ENCODE data around the gene CD151. TPM values are rescaled to one million over a fixed set of nuclear protein-coding genes. Genes with fewer than 3 reads are reported as not detected.
A peak's percentile ranks its signal among the peaks of the same experiment; 100 is the strongest.

The CD151 gene
- total RNA-seq, 1 donor from 2014 or later, result 108 TPM

GRCh38 chr11:858053-858761 is 25.5 kb downstream of the CD151 start:
- H3K27ac Mint-ChIP-seq (ENCODE audit: unreplicated experiment), result peak overlapping the region; percentile 12

GRCh38 chr11:858762-859339 is 26.1 kb downstream of the CD151 start:
- Mint-ChIP-seq H3K9me3 (no peaks in the 10 kb centered on the region), H3K4me3 (no peak overlapping the region), H3K27me3 (ENCODE audit: low read depth) (peaks cover 5% of the 10 kb centered on the region), H3K36me3 (ENCODE audit: low read depth) (no peaks in the 10 kb centered on the region), H3K27ac (ENCODE audit: unreplicated experiment) (no peak overlapping the region), H3K4me1 (peaks cover 5% of the 10 kb centered on the region)
- TF ChIP-seq, protein P1, sequence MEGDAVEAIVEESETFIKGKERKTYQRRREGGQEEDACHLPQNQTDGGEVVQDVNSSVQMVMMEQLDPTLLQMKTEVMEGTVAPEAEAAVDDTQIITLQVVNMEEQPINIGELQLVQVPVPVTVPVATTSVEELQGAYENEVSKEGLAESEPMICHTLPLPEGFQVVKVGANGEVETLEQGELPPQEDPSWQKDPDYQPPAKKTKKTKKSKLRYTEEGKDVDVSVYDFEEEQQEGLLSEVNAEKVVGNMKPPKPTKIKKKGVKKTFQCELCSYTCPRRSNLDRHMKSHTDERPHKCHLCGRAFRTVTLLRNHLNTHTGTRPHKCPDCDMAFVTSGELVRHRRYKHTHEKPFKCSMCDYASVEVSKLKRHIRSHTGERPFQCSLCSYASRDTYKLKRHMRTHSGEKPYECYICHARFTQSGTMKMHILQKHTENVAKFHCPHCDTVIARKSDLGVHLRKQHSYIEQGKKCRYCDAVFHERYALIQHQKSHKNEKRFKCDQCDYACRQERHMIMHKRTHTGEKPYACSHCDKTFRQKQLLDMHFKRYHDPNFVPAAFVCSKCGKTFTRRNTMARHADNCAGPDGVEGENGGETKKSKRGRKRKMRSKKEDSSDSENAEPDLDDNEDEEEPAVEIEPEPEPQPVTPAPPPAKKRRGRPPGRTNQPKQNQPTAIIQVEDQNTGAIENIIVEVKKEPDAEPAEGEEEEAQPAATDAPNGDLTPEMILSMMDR (conservative IDR thresholded peaks at IDR 0.05), result no peak
- DNase-seq (ENCODE audit: low read depth, low spot score), result no peak

More at GRCh38 chr11:858053-858761, 25.5 kb downstream of the CD151 start:
- peaks cover 5% of the 10 kb centered on the region for H3K27me3 Mint-ChIP-seq (ENCODE audit: low read depth)
- no peak for DNase-seq (ENCODE audit: low read depth, low spot score)
- TF ChIP-seq, protein P1 (conservative IDR thresholded peaks at IDR 0.05), result no peak
- H3K4me1 Mint-ChIP-seq, result peaks cover 5% of the 10 kb centered on the region
- no peaks in the 10 kb centered on the region for H3K36me3 Mint-ChIP-seq (ENCODE audit: low read depth)
- H3K9me3 Mint-ChIP-seq, result no peaks in the 10 kb centered on the region
- peak overlapping the region; percentile 34 for H3K4me3 Mint-ChIP-seq

- peak overlapping the region; percentile 34 for H3K4me3 Mint-ChIP-seq
- DNase-seq (ENCODE audit: low read depth, low spot score), result no peak
Measured at GRCh38 chr11:859394-860131, 26.8 kb downstream of the CD151 start.

GRCh38 chr11:860234-861104 is 27.7 kb downstream of the CD151 start:
- TF ChIP-seq, protein P1 (conservative IDR thresholded peaks at IDR 0.05), result no peak
- DNase-seq (ENCODE audit: low read depth, low spot score), result no peak
- no peak overlapping the region for H3K27ac Mint-ChIP-seq (ENCODE audit: unreplicated experiment)

More at GRCh38 chr11:859394-860131, 26.8 kb downstream of the CD151 start:
- TF ChIP-seq, protein P1 (conservative IDR thresholded peaks at IDR 0.05), result no peak
- Mint-ChIP-seq H3K27me3 (ENCODE audit: low read depth) (peaks cover 5% of the 10 kb centered on the region), H3K9me3 (no peaks in the 10 kb centered on the region), H3K27ac (ENCODE audit: unreplicated experiment) (no peak overlapping the region), H3K36me3 (ENCODE audit: low read depth) (no peaks in the 10 kb centered on the region), H3K4me1 (peaks cover 4% of the 10 kb centered on the region)

DNA sequence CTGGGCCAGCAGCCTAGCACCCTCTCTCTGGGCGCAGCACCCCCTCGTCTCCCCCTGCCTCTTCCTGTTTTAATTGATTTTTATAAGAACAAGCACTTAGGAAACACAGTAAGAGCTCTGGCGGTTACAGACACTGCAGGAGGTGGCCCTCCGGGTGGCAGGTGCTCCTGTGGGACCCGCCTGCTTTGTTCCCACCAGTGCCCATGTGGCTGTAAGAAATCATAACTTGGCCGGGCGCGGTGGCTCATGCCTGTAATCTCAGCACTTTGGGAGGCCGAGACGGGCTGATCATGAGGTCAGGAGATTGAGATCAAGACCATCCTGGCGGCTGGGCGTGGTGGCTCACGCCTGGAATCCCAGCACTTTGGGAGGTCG is 28.3 kb downstream of the CD151 start:
- H3K27me3 Mint-ChIP-seq (ENCODE audit: low read depth), result peaks cover 1% of the 10 kb centered on the region
- H3K4me1 Mint-ChIP-seq, result peaks cover 4% of the 10 kb centered on the region
- no peaks in the 10 kb centered on the region for H3K9me3 Mint-ChIP-seq
- no peak overlapping the region for H3K27ac Mint-ChIP-seq (ENCODE audit: unreplicated experiment)
- TF ChIP-seq, protein P1 (conservative IDR thresholded peaks at IDR 0.05), result no peak
- no peaks in the 10 kb centered on the region for H3K36me3 Mint-ChIP-seq (ENCODE audit: low read depth)
- H3K4me3 Mint-ChIP-seq, result peak overlapping the region; percentile 67
- DNase-seq (ENCODE audit: low read depth, low spot score), result no peak

More at GRCh38 chr11:860234-861104, 27.7 kb downstream of the CD151 start:
- peaks cover 2% of the 10 kb centered on the region for H3K27me3 Mint-ChIP-seq (ENCODE audit: low read depth)
- no peaks in the 10 kb centered on the region for H3K36me3 Mint-ChIP-seq (ENCODE audit: low read depth)
- H3K9me3 Mint-ChIP-seq, result no peaks in the 10 kb centered on the region
- peaks cover 4% of the 10 kb centered on the region for H3K4me1 Mint-ChIP-seq
- H3K4me3 Mint-ChIP-seq, result peak overlapping the region; percentile 67

All from neural crest cell (in vitro differentiated cells).